ENCODE measurements around the gene PPL.
"Not testable (repeated sequence)": the region's sequence is repeated elsewhere in the genome, so short reads cannot be mapped to it uniquely, and the experiment has no call there.

Gene PPL

GRCh38 chr16:4945560-4946502, 8.9 kb upstream of the PPL start:
- H3K4me1 Mint-ChIP-seq (ENCODE audit: low read depth), result no peaks in the 10 kb centered on the region
- H3K27me3 Mint-ChIP-seq, result peaks cover 20% of the 10 kb centered on the region
- DNase-seq, result no peak
- no peak overlapping the region for H3K4me3 Mint-ChIP-seq
- no peaks in the 10 kb centered on the region for H3K9me3 Mint-ChIP-seq
- H3K36me3 Mint-ChIP-seq (ENCODE audit: low read depth), result no peaks in the 10 kb centered on the region
- H3K27ac Mint-ChIP-seq, result no peak overlapping the region

GRCh38 chr16:4944333-4945281, 7.7 kb upstream of the PPL start:
- Mint-ChIP-seq H3K27ac (no peak overlapping the region), H3K9me3 (no peaks in the 10 kb centered on the region), H3K27me3 (peaks cover 20% of the 10 kb centered on the region), H3K4me3 (no peak overlapping the region), H3K4me1 (ENCODE audit: low read depth) (no peaks in the 10 kb centered on the region), H3K36me3 (ENCODE audit: low read depth) (no peaks in the 10 kb centered on the region)
- DNase-seq, result no peak

GRCh38 chr16:4942481-4942880, 5.5 kb upstream of the PPL start:
- Mint-ChIP-seq H3K4me3 (no peak overlapping the region), H3K27ac (no peak overlapping the region), H3K36me3 (ENCODE audit: low read depth) (no peaks in the 10 kb centered on the region), H3K4me1 (ENCODE audit: low read depth) (no peaks in the 10 kb centered on the region), H3K9me3 (no peaks in the 10 kb centered on the region), H3K27me3 (peaks cover 29% of the 10 kb centered on the region)
- DNase-seq, result no peak

- H3K27me3 Mint-ChIP-seq, result peaks cover 40% of the 10 kb centered on the region
- no peaks in the 10 kb centered on the region for H3K36me3 Mint-ChIP-seq (ENCODE audit: low read depth)
- H3K4me1 Mint-ChIP-seq (ENCODE audit: low read depth), result peaks cover 4% of the 10 kb centered on the region
- no peaks in the 10 kb centered on the region for H3K9me3 Mint-ChIP-seq
- DNase-seq, result no peak
- no peak overlapping the region for H3K4me3 Mint-ChIP-seq
- H3K27ac Mint-ChIP-seq, result no peak overlapping the region
Measured at GRCh38 chr16:4940719-4941118, 3.8 kb upstream of the PPL start.

GRCh38 chr16:4938683-4939030, 1.7 kb upstream of the PPL start:
- H3K27ac Mint-ChIP-seq, result no peak overlapping the region

GRCh38 chr16:4937782-4938682, 1.1 kb upstream of the PPL start:
- Mint-ChIP-seq H3K9me3 (no peaks in the 10 kb centered on the region), H3K4me3 (no peak overlapping the region), H3K4me1 (ENCODE audit: low read depth) (peaks cover 4% of the 10 kb centered on the region), H3K36me3 (ENCODE audit: low read depth) (no peaks in the 10 kb centered on the region), H3K27me3 (peaks cover 53% of the 10 kb centered on the region), H3K27ac (no peak overlapping the region)
- no peak for DNase-seq

More at GRCh38 chr16:4938683-4939030, 1.7 kb upstream of the PPL start:
- DNase-seq, result no peak
- Mint-ChIP-seq H3K9me3 (no peaks in the 10 kb centered on the region), H3K36me3 (ENCODE audit: low read depth) (no peaks in the 10 kb centered on the region), H3K4me3 (no peak overlapping the region), H3K27me3 (peaks cover 54% of the 10 kb centered on the region), H3K4me1 (ENCODE audit: low read depth) (peaks cover 4% of the 10 kb centered on the region)

GRCh38 chr16:4936181-4936990, 562 bp downstream of the PPL start:
- DNase-seq, result no peak
- peaks cover 4% of the 10 kb centered on the region for H3K4me1 Mint-ChIP-seq (ENCODE audit: low read depth)
- H3K9me3 Mint-ChIP-seq, result no peaks in the 10 kb centered on the region
- no peaks in the 10 kb centered on the region for H3K36me3 Mint-ChIP-seq (ENCODE audit: low read depth)
- peak overlapping the region; percentile 63 for H3K4me3 Mint-ChIP-seq
- peaks cover 47% of the 10 kb centered on the region for H3K27me3 Mint-ChIP-seq
- H3K27ac Mint-ChIP-seq, result no peak overlapping the region

- no peak overlapping the region for H3K27ac Mint-ChIP-seq
- peaks cover 4% of the 10 kb centered on the region for H3K4me1 Mint-ChIP-seq (ENCODE audit: low read depth)
- DNase-seq, result no peak
- H3K9me3 Mint-ChIP-seq, result no peaks in the 10 kb centered on the region
- peaks cover 47% of the 10 kb centered on the region for H3K27me3 Mint-ChIP-seq
- H3K36me3 Mint-ChIP-seq (ENCODE audit: low read depth), result no peaks in the 10 kb centered on the region
- no peak overlapping the region for H3K4me3 Mint-ChIP-seq
Measured at GRCh38 chr16:4935241-4935855, 1.6 kb downstream of the PPL start.

- H3K9me3 Mint-ChIP-seq, result no peaks in the 10 kb centered on the region
- H3K36me3 Mint-ChIP-seq (ENCODE audit: low read depth), result no peaks in the 10 kb centered on the region
- no peak for DNase-seq
- no peak overlapping the region for H3K4me3 Mint-ChIP-seq
- H3K27me3 Mint-ChIP-seq, result peaks cover 47% of the 10 kb centered on the region
- peaks cover 4% of the 10 kb centered on the region for H3K4me1 Mint-ChIP-seq (ENCODE audit: low read depth)
- no peak overlapping the region for H3K27ac Mint-ChIP-seq
Measured at GRCh38 chr16:4934591-4934990, 2.4 kb downstream of the PPL start.

- H3K4me1 Mint-ChIP-seq (ENCODE audit: low read depth), result peaks cover 4% of the 10 kb centered on the region
Measured at GRCh38 chr16:4933871-4934395, 3.0 kb downstream of the PPL start.

GRCh38 chr16:4933433-4933832, 3.5 kb downstream of the PPL start:
- DNase-seq, result no peak
- no peak overlapping the region for H3K4me3 Mint-ChIP-seq
- H3K9me3 Mint-ChIP-seq, result no peaks in the 10 kb centered on the region
- H3K4me1 Mint-ChIP-seq (ENCODE audit: low read depth), result peaks cover 4% of the 10 kb centered on the region
- H3K36me3 Mint-ChIP-seq (ENCODE audit: low read depth), result no peaks in the 10 kb centered on the region
- H3K27me3 Mint-ChIP-seq, result peaks cover 42% of the 10 kb centered on the region
- H3K27ac Mint-ChIP-seq, result no peak overlapping the region

More at GRCh38 chr16:4933871-4934395, 3.0 kb downstream of the PPL start:
- Mint-ChIP-seq H3K27me3 (peaks cover 47% of the 10 kb centered on the region), H3K9me3 (no peaks in the 10 kb centered on the region), H3K27ac (no peak overlapping the region), H3K4me3 (no peak overlapping the region), H3K36me3 (ENCODE audit: low read depth) (no peaks in the 10 kb centered on the region)
- no peak for DNase-seq

- H3K4me1 Mint-ChIP-seq (ENCODE audit: low read depth), result no peaks in the 10 kb centered on the region
- no peak overlapping the region for H3K4me3 Mint-ChIP-seq
- DNase-seq, result no peak
- peaks cover 25% of the 10 kb centered on the region for H3K27me3 Mint-ChIP-seq
- no peak overlapping the region for H3K27ac Mint-ChIP-seq
- peaks cover 7% of the 10 kb centered on the region for H3K9me3 Mint-ChIP-seq
- H3K36me3 Mint-ChIP-seq (ENCODE audit: low read depth), result no peaks in the 10 kb centered on the region
Measured at GRCh38 chr16:4931381-4931780, 5.6 kb downstream of the PPL start.

GRCh38 chr16:4929619-4930018, 7.3 kb downstream of the PPL start:
- H3K36me3 Mint-ChIP-seq (ENCODE audit: low read depth); H3K27ac Mint-ChIP-seq; H3K4me1 Mint-ChIP-seq (ENCODE audit: low read depth); H3K4me3 Mint-ChIP-seq; DNase-seq: not testable (repeated sequence)
- peaks cover 13% of the 10 kb centered on the region for H3K27me3 Mint-ChIP-seq
- peaks cover 13% of the 10 kb centered on the region for H3K9me3 Mint-ChIP-seq

Data from activated T-cell treated with anti-CD3 and anti-CD28 coated beads, Interleukin-2, amount 50 U/mL, for 24 hours (primary cell).